ENCODE data around the gene FEM1A. TPM values are rescaled to one million over a fixed set of nuclear protein-coding genes. Genes with fewer than 3 reads are reported as not detected.
A peak's percentile ranks its signal among the peaks of the same experiment; 100 is the strongest.
"Not testable (repeated sequence)": the region's sequence is repeated elsewhere in the genome, so short reads cannot be mapped to it uniquely, and the experiment has no call there.

The FEM1A gene
- total and polyA plus RNA-seq, 3 experiments from 2014 or later = 4.3 to 26.0 (median 25.5) TPM

- Histone ChIP-seq H3K36me3 (ENCODE audit: insufficient read depth, low read length) (no peaks in the 10 kb centered on the region), H3K4me1 (ENCODE audit: insufficient read depth, low read length) (no peaks in the 10 kb centered on the region), H3K4me3 (ENCODE audit: low read length) (no peak overlapping the region), H3K27ac (ENCODE audit: low read depth, low read length) (no peak overlapping the region), H3K27me3 (ENCODE audit: insufficient read depth, low read length, poor library complexity, severe bottlenecking) (no peaks in the 10 kb centered on the region), H3K9me3 (ENCODE audit: low read length) (no peaks in the 10 kb centered on the region)
- Mint-ChIP-seq H3K9me3 (peaks cover 0 to 9% (median 4%) of the 10 kb centered on the region in 5 donors), H3K36me3 (peaks cover 0 to 2% (median 0%) of the 10 kb centered on the region in 3 donors), H3K4me1 (no peaks in the 10 kb centered on the region), H3K27ac (no peak overlapping the region), H3K4me3 (no peak overlapping the region), H3K27me3 (peaks cover 26 to 38% of the 10 kb centered on the region in 2 donors)
- CTCF ChIA-PET = no interaction called here
- POLR2A ChIA-PET = no interaction called here
- DNase-seq = no peak
Measured at GRCh38 chr19:4776436-4777211, 14.9 kb upstream of the FEM1A start.

- H3K27me3 ChIP-seq (ENCODE audit: insufficient read depth, low read length, poor library complexity, severe bottlenecking); H3K9me3 ChIP-seq (ENCODE audit: low read length); H3K4me1 Mint-ChIP-seq; POLR2A ChIA-PET; H3K36me3 ChIP-seq (ENCODE audit: insufficient read depth, low read length); H3K9me3 Mint-ChIP-seq; H3K27ac Mint-ChIP-seq; H3K4me3 Mint-ChIP-seq; H3K4me3 ChIP-seq (ENCODE audit: low read length); H3K27ac ChIP-seq (ENCODE audit: low read depth, low read length); H3K4me1 ChIP-seq (ENCODE audit: insufficient read depth, low read length); DNase-seq; H3K36me3 Mint-ChIP-seq: not testable (repeated sequence)
- peaks cover 21 to 33% of the 10 kb centered on the region in 2 donors for H3K27me3 Mint-ChIP-seq
- CTCF ChIA-PET = interaction anchor here (1.3 kb wide), 1 partner anchor 13 kb away, joined by 5 read pairs; the partner anchor contains the start of gene FEM1A
Measured at GRCh38 chr19:4778124-4778523, 13.4 kb upstream of the FEM1A start.

GRCh38 chr19:4780860-4781259 lies 10.7 kb upstream of the FEM1A start:
- H3K9me3 ChIP-seq (ENCODE audit: low read length) = no peaks in the 10 kb centered on the region
- Mint-ChIP-seq H3K27ac (no peak overlapping the region), H3K4me1 (no peaks in the 10 kb centered on the region), H3K36me3 (peaks cover 0 to 4% (median 0%) of the 10 kb centered on the region in 3 donors), H3K27me3 (peaks cover 10 to 23% of the 10 kb centered on the region in 2 donors), H3K9me3 (peaks cover 0 to 6% (median 2%) of the 10 kb centered on the region in 5 donors), H3K4me3 (no peak overlapping the region)
- no peaks in the 10 kb centered on the region for H3K27me3 ChIP-seq (ENCODE audit: insufficient read depth, low read length, poor library complexity, severe bottlenecking)
- DNase-seq = no peak
- H3K36me3 ChIP-seq (ENCODE audit: insufficient read depth, low read length) = no peaks in the 10 kb centered on the region
- H3K4me3 ChIP-seq (ENCODE audit: low read length) = no peak overlapping the region
- H3K4me1 ChIP-seq (ENCODE audit: insufficient read depth, low read length) = no peaks in the 10 kb centered on the region
- ChIA-PET POLR2A (no interaction called here), CTCF (interaction anchor here (2.2 kb wide), 1 partner anchor 10 kb away, joined by 6 read pairs; the partner anchor contains the start of gene FEM1A)
- no peak overlapping the region for H3K27ac ChIP-seq (ENCODE audit: low read depth, low read length)

GRCh38 chr19:4781801-4782200 lies 9.7 kb upstream of the FEM1A start:
- ChIA-PET POLR2A (no interaction called here), CTCF (interaction anchor here (1.0 to 2.2 kb wide), 3 partner anchors 9 to 28 kb away, joined by 3 to 6 read pairs (median 3); partner anchors contain the start of gene FEM1A)
- H3K4me1 Mint-ChIP-seq = no peaks in the 10 kb centered on the region
- Histone ChIP-seq H3K9me3 (ENCODE audit: low read length) (no peaks in the 10 kb centered on the region), H3K27me3 (ENCODE audit: insufficient read depth, low read length, poor library complexity, severe bottlenecking) (no peaks in the 10 kb centered on the region), H3K27ac (ENCODE audit: low read depth, low read length) (no peak overlapping the region), H3K4me3 (ENCODE audit: low read length) (no peak overlapping the region), H3K4me1 (ENCODE audit: insufficient read depth, low read length) (no peaks in the 10 kb centered on the region), H3K36me3 (ENCODE audit: insufficient read depth, low read length) (no peaks in the 10 kb centered on the region)
- H3K9me3 Mint-ChIP-seq = peaks cover 0 to 6% (median 2%) of the 10 kb centered on the region in 5 donors
- DNase-seq = no peak
- H3K27me3 Mint-ChIP-seq = peaks cover 10 to 20% of the 10 kb centered on the region in 2 donors
- H3K36me3 Mint-ChIP-seq = peaks cover 0 to 4% (median 0%) of the 10 kb centered on the region in 3 donors
- no peak overlapping the region for H3K4me3 Mint-ChIP-seq
- H3K27ac Mint-ChIP-seq = no peak overlapping the region

DNA sequence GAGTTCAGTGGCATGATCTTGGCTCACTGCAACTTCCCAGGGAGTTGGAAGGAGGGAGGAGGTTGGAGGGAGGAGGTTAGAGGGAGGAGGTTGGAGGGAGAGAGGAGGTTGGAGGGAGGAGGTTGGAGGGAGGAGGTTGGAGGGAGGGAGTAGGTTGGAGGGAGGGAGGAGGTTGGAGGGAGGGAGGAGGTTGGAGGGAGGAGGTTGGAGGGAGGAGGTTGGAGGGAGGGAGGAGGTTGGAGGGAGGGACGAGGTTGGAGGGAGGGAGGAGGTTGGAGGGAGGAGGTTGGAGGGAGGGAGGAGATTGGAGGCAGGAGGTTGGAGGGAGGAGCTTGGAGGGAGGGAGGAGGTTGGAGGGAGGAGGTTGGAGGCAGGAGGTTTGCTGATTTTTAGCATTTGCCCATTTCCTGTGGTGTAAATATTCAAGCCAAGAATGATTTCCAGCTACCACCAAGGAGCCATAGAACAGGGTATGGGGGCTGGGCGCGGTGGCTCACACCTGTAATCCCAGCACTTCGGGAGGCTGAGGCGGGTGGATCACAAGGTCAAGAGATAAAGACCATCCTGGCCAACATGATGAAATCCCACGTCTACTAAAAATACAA lies 5.0 kb upstream of the FEM1A start:
- H3K36me3 ChIP-seq (ENCODE audit: insufficient read depth, low read length); H3K27ac Mint-ChIP-seq; H3K9me3 Mint-ChIP-seq; H3K9me3 ChIP-seq (ENCODE audit: low read length); DNase-seq; POLR2A ChIA-PET; H3K4me3 ChIP-seq (ENCODE audit: low read length); H3K4me1 Mint-ChIP-seq; H3K36me3 Mint-ChIP-seq; H3K27me3 ChIP-seq (ENCODE audit: insufficient read depth, low read length, poor library complexity, severe bottlenecking); H3K27ac ChIP-seq (ENCODE audit: low read depth, low read length); H3K4me1 ChIP-seq (ENCODE audit: insufficient read depth, low read length): not testable (repeated sequence)
- Mint-ChIP-seq H3K27me3 (peaks cover 0 to 16% of the 10 kb centered on the region in 2 donors), H3K4me3 (peak overlapping the region in 1 of 7 donors; percentile 54)
- CTCF ChIA-PET = interaction anchor here (1.1 kb wide), 1 partner anchor 54 kb away, joined by 3 read pairs; no protein-coding TSS in a partner anchor

- H3K27ac ChIP-seq (ENCODE audit: low read depth, low read length) = peak overlapping the region; percentile 84
- CTCF ChIA-PET = interaction anchor here (0.9 to 5.3 kb wide), 16 partner anchors 8 to 226 kb away, joined by 3 to 57 read pairs (median 6); partner anchors contain the start of gene DPP9
- peaks cover 28 to 45% (median 41%) of the 10 kb centered on the region in 3 donors for H3K4me1 Mint-ChIP-seq
- H3K9me3 Mint-ChIP-seq; DNase-seq; H3K9me3 ChIP-seq (ENCODE audit: low read length); H3K36me3 ChIP-seq (ENCODE audit: insufficient read depth, low read length); H3K27me3 ChIP-seq (ENCODE audit: insufficient read depth, low read length, poor library complexity, severe bottlenecking); H3K27me3 Mint-ChIP-seq: not testable (repeated sequence)
- H3K27ac Mint-ChIP-seq = peak overlapping the region in 6 of 8 donors; percentile 59 to 92 (median 84)
- peak overlapping the region; percentile 76 to 96 (median 82) for H3K4me3 Mint-ChIP-seq
- peak overlapping the region; percentile 72 for H3K4me3 ChIP-seq (ENCODE audit: low read length)
- peaks cover 28% of the 10 kb centered on the region for H3K4me1 ChIP-seq (ENCODE audit: insufficient read depth, low read length)
- H3K36me3 Mint-ChIP-seq = peaks cover 0 to 48% (median 5%) of the 10 kb centered on the region in 3 donors
- POLR2A ChIA-PET = interaction anchor here (0.6 to 3.1 kb wide), 6 partner anchors 69 to 894 kb away, joined by 3 to 24 read pairs (median 4); partner anchors contain the start of genes DPP9 and KDM4B
Measured at GRCh38 chr19:4792019-4792865, 708 bp downstream of the FEM1A start.

GRCh38 chr19:4792866-4793195 lies 1.3 kb downstream of the FEM1A start:
- not testable (repeated sequence) for H3K27me3 ChIP-seq (ENCODE audit: insufficient read depth, low read length, poor library complexity, severe bottlenecking); H3K36me3 ChIP-seq (ENCODE audit: insufficient read depth, low read length); DNase-seq; H3K9me3 Mint-ChIP-seq; H3K27me3 Mint-ChIP-seq; H3K27ac ChIP-seq (ENCODE audit: low read depth, low read length); H3K4me3 ChIP-seq (ENCODE audit: low read length); H3K9me3 ChIP-seq (ENCODE audit: low read length)
- peaks cover 28% of the 10 kb centered on the region for H3K4me1 ChIP-seq (ENCODE audit: insufficient read depth, low read length)
- H3K27ac Mint-ChIP-seq = peak overlapping the region in 6 of 8 donors; percentile 26 to 85 (median 64)
- ChIA-PET CTCF (interaction anchor here (1.1 kb wide), 1 partner anchor 16 kb away, joined by 3 read pairs; no protein-coding TSS in a partner anchor), POLR2A (interaction anchor here (3.1 kb wide), 1 partner anchor 69 kb away, joined by 24 read pairs; the partner anchor contains the start of gene DPP9)
- peak overlapping the region; percentile 60 to 85 (median 77) for H3K4me3 Mint-ChIP-seq
- peaks cover 0 to 54% (median 5%) of the 10 kb centered on the region in 3 donors for H3K36me3 Mint-ChIP-seq
- H3K4me1 Mint-ChIP-seq = peaks cover 28 to 45% (median 41%) of the 10 kb centered on the region in 3 donors
